Osteocyte (in vitro differentiated cells): ENCODE results near the gene RAB8B. TPM values are rescaled to one million over a fixed set of nuclear protein-coding genes. Genes with fewer than 3 reads are reported as not detected.

Source experiments
- DNase-seq: peaks from one replicate; pipeline ENCODE4 v3.0.0; 2021; ENCODE audit warnings: mixed read lengths; ENCODE audit not compliant: unreplicated experiment; ENCODE audit errors: extremely low spot score
- H3K27ac Mint-ChIP-seq: one replicate; pipeline ENCODE4 v1.8.0; 2021; ENCODE audit warnings: mild to moderate bottlenecking, mixed read lengths; ENCODE audit not compliant: unreplicated experiment
- H3K27me3 Mint-ChIP-seq: one replicate; pipeline ENCODE4 v1.8.0; 2021; ENCODE audit warnings: mixed read lengths; ENCODE audit not compliant: unreplicated experiment
- H3K36me3 Mint-ChIP-seq: one replicate; pipeline ENCODE4 v1.8.0; 2021; ENCODE audit warnings: mixed read lengths; ENCODE audit not compliant: unreplicated experiment
- H3K4me1 Mint-ChIP-seq: one replicate; pipeline ENCODE4 v1.8.0; 2021; ENCODE audit warnings: mixed read lengths; ENCODE audit not compliant: unreplicated experiment
- H3K4me3 Mint-ChIP-seq: one replicate; pipeline ENCODE4 v1.8.0; 2021; ENCODE audit warnings: mild to moderate bottlenecking, moderate library complexity, mixed read lengths; ENCODE audit not compliant: unreplicated experiment
- H3K9me3 Mint-ChIP-seq: one replicate; pipeline ENCODE4 v1.8.0; 2021; ENCODE audit warnings: mixed read lengths; ENCODE audit not compliant: unreplicated experiment
- total RNA-seq: library from RNA; stranded (reverse); gene quantifications from 2 replicates; pipeline ENCODE4 v1.2.1, GENCODE V29; 2021
- TF ChIP-seq, protein P1 (sequence below): fragments of 200-600 bp; sonication (generic); IDR thresholded peaks from 2 replicates; pipeline ENCODE4 v1.5.0; 2021; ENCODE audit warnings: antibody characterized with exemption, mild to moderate bottlenecking, moderate library complexity

RAB8B gene
- total RNA-seq, 1 donor from 2014 or later: 29.8 TPM

- no peak for DNase-seq
- Mint-ChIP-seq H3K27ac (peak overlapping the region; percentile 47), H3K4me1 (peaks cover 22% of the 10 kb centered on the region), H3K27me3 (no peaks in the 10 kb centered on the region), H3K9me3 (no peaks in the 10 kb centered on the region), H3K36me3 (peaks cover 5% of the 10 kb centered on the region), H3K4me3 (peak overlapping the region; percentile 74)
- TF ChIP-seq, protein P1, sequence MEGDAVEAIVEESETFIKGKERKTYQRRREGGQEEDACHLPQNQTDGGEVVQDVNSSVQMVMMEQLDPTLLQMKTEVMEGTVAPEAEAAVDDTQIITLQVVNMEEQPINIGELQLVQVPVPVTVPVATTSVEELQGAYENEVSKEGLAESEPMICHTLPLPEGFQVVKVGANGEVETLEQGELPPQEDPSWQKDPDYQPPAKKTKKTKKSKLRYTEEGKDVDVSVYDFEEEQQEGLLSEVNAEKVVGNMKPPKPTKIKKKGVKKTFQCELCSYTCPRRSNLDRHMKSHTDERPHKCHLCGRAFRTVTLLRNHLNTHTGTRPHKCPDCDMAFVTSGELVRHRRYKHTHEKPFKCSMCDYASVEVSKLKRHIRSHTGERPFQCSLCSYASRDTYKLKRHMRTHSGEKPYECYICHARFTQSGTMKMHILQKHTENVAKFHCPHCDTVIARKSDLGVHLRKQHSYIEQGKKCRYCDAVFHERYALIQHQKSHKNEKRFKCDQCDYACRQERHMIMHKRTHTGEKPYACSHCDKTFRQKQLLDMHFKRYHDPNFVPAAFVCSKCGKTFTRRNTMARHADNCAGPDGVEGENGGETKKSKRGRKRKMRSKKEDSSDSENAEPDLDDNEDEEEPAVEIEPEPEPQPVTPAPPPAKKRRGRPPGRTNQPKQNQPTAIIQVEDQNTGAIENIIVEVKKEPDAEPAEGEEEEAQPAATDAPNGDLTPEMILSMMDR: no peak
These were observed 88.6 kb downstream of the RAB8B start for GRCh38 chr15:63277893-63278456.

- Mint-ChIP-seq H3K4me1 (peaks cover 5% of the 10 kb centered on the region), H3K36me3 (peaks cover 21% of the 10 kb centered on the region), H3K4me3 (no peak overlapping the region), H3K27me3 (no peaks in the 10 kb centered on the region), H3K9me3 (no peaks in the 10 kb centered on the region), H3K27ac (no peak overlapping the region)
- TF ChIP-seq, protein P1: no peak
- DNase-seq: no peak
These were observed 93.7 kb downstream of the RAB8B start for GRCh38 chr15:63283126-63283525.

- peak; percentile 53 for DNase-seq
- H3K36me3 Mint-ChIP-seq: peaks cover 20% of the 10 kb centered on the region
- peaks cover 5% of the 10 kb centered on the region for H3K4me1 Mint-ChIP-seq
- no peak overlapping the region for H3K27ac Mint-ChIP-seq
- no peaks in the 10 kb centered on the region for H3K9me3 Mint-ChIP-seq
- H3K27me3 Mint-ChIP-seq: no peaks in the 10 kb centered on the region
- TF ChIP-seq, protein P1: no peak
- H3K4me3 Mint-ChIP-seq: no peak overlapping the region
These were observed 94.9 kb downstream of the RAB8B start for GRCh38 chr15:63284335-63284734.

GRCh38 chr15:63287109-63287508 lies 97.7 kb downstream of the RAB8B start:
- H3K36me3 Mint-ChIP-seq: peaks cover 17% of the 10 kb centered on the region
- H3K9me3 Mint-ChIP-seq: no peaks in the 10 kb centered on the region
- H3K4me3 Mint-ChIP-seq: no peak overlapping the region
- no peak for DNase-seq
- no peaks in the 10 kb centered on the region for H3K27me3 Mint-ChIP-seq
- peaks cover 26% of the 10 kb centered on the region for H3K4me1 Mint-ChIP-seq
- TF ChIP-seq, protein P1: no peak
- no peak overlapping the region for H3K27ac Mint-ChIP-seq

GRCh38 chr15:63288342-63288741 lies 98.9 kb downstream of the RAB8B start:
- Mint-ChIP-seq H3K9me3 (no peaks in the 10 kb centered on the region), H3K36me3 (peaks cover 17% of the 10 kb centered on the region), H3K27ac (peak overlapping the region; percentile 24), H3K27me3 (no peaks in the 10 kb centered on the region), H3K4me3 (no peak overlapping the region), H3K4me1 (peaks cover 34% of the 10 kb centered on the region)
- TF ChIP-seq, protein P1: no peak
- DNase-seq: no peak
